ENCODE results near the gene PCLO.

The PCLO gene

DNA sequence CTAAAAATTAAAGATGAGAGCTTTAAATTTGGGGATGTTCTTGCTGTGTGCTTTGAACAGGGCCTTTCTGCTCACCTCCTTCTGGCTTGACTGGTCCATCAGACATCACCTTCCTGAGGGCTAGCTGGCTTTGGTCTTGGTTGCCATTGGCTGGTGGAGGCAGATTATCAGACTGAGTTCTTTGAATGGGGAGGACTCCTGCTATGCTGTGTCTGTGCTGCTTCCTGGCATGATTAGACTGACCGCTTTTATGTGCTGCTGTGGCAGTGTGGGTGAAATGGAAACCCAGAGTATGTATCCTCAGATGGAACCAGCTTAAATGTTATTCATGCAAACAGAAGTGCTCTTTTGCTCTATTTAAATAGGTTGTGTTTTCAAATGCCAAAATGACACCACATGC, 341.6 kb downstream of the PCLO start:
- Mint-ChIP-seq H3K9me3 (ENCODE audit: low read depth) (no peaks in the 10 kb centered on the region), H3K4me3 (no peak overlapping the region), H3K36me3 (no peaks in the 10 kb centered on the region), H3K4me1 (ENCODE audit: low read depth) (no peaks in the 10 kb centered on the region), H3K27ac (no peak overlapping the region), H3K27me3 (no peaks in the 10 kb centered on the region)

DNA sequence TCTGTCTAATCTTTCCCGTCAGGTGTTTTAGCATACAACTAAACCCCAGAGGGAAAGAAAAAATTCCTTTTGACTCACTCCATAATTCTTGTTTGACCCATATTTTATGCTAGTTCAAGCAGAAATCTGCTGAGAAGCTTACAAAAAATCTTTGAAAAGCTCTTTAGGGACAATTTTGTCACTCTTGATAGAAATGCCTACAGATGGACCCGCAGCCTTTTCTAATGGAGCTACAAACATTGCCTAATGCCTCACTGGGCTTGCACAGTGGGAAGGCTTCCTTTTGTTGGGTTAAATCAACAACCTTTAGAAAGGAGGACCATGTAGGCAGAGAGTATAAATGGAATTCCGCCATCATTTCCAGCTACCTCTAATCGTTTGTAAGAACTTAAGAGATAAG, 344.5 kb downstream of the PCLO start:
- Mint-ChIP-seq H3K4me3 (no peak overlapping the region), H3K27me3 (no peaks in the 10 kb centered on the region), H3K4me1 (ENCODE audit: low read depth) (no peaks in the 10 kb centered on the region), H3K9me3 (ENCODE audit: low read depth) (no peaks in the 10 kb centered on the region), H3K36me3 (no peaks in the 10 kb centered on the region), H3K27ac (no peak overlapping the region)

DNA sequence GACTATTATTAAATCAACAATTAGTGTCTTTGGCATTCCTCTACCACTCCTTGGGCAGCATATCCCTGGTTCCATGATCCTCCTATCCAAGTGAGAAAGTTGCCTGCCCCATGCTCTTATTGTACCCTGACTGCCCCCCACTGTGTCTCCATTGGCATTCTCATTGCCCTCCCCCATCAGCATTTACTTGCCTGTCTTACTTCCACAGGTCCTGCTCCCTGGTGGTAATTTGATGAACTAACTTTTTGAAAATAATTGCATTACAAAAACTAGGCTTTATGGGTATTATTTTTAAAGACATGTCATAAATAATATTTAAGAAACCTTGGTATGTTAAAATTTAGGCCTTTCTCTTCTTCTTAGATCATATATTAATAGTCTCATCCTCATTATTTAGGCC, 346.4 kb downstream of the PCLO start:
- no peak overlapping the region for H3K27ac Mint-ChIP-seq
- H3K36me3 Mint-ChIP-seq = no peaks in the 10 kb centered on the region
- H3K4me3 Mint-ChIP-seq = no peak overlapping the region

DNA sequence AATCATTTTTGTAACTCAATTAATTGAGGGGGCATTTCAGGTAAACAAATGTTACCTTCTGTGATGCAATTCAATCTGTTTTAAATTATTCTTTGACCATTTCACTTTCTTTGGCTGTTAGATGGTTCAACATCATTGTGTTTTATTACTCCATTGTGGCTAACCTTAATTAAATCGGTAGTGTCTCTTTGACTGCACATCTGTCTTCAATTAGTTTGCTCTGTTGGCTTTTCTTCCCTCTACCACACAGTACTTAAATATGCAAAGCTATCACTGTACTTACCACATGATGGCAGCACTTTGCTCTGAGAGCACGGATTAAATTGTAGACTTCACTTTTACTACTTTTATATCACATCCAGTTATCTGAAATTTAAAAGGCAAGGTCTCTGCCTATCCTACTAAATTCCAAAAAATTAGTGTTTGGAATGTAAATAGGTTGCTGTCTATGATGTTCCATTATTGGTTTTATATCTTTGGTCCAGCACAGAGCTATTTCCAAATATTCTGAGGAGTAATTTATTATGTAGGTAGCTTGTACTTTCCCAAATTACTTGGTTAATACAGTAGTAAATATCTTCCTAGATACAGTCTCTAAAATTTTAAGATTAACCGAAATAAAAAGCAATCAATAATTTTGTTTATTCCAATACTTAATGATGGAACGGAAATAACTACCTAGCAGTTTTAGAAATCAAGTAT, 352.0 kb downstream of the PCLO start:
- Mint-ChIP-seq H3K27ac (no peak overlapping the region), H3K36me3 (no peaks in the 10 kb centered on the region), H3K9me3 (ENCODE audit: low read depth) (no peaks in the 10 kb centered on the region), H3K4me1 (ENCODE audit: low read depth) (no peaks in the 10 kb centered on the region), H3K27me3 (no peaks in the 10 kb centered on the region), H3K4me3 (no peak overlapping the region)

More for the DNA sequence above, 346.4 kb downstream of the PCLO start:
- H3K27me3 Mint-ChIP-seq = no peaks in the 10 kb centered on the region
- no peaks in the 10 kb centered on the region for H3K4me1 Mint-ChIP-seq (ENCODE audit: low read depth)
- no peaks in the 10 kb centered on the region for H3K9me3 Mint-ChIP-seq (ENCODE audit: low read depth)

DNA sequence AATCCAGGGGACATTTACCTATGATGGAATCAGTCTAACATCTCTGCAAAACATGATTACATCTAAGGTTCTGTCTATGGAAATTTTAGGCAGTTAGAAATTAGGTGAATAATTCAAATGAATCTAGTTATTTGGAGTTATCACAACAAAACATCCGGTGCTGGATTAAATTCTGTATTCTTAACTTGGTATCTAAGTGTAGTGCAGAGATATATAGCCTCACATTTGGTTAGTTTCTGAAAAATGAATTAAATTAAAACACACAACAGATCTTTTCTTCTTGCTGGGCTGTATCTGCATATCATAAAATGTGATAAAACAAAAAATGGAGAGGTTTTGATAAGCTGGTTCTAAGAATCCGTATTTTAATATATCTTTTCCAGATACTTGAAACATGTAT, 354.1 kb downstream of the PCLO start:
- no peaks in the 10 kb centered on the region for H3K4me1 Mint-ChIP-seq (ENCODE audit: low read depth)
- H3K9me3 Mint-ChIP-seq (ENCODE audit: low read depth) = no peaks in the 10 kb centered on the region
- no peak overlapping the region for H3K27ac Mint-ChIP-seq
- H3K4me3 Mint-ChIP-seq = no peak overlapping the region
- H3K36me3 Mint-ChIP-seq = no peaks in the 10 kb centered on the region
- no peaks in the 10 kb centered on the region for H3K27me3 Mint-ChIP-seq

DNA sequence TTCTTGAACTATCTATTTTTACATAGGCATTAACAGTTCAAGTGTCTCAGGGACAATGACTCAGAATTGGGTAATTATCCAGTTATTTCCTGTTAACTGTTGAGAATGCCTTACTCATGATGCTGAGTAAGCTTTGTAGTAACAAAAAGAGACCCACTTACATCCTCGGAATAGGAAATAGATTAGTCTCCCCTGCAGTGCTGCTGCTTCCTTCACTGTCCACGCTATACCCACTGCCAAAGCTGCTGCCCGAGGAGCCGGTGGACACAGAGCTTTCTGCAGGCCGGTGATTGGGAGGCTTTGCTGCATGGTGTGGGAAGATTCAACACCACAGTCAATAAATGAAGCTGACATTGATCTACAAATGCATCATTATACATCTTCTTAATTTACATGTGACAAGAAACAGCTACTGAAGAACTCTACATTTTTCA, 357.1 kb downstream of the PCLO start:
- no peaks in the 10 kb centered on the region for H3K9me3 Mint-ChIP-seq (ENCODE audit: low read depth)
- H3K36me3 Mint-ChIP-seq = no peaks in the 10 kb centered on the region
- no peaks in the 10 kb centered on the region for H3K27me3 Mint-ChIP-seq
- H3K4me3 Mint-ChIP-seq = no peak overlapping the region
- no peaks in the 10 kb centered on the region for H3K4me1 Mint-ChIP-seq (ENCODE audit: low read depth)
- H3K27ac Mint-ChIP-seq = no peak overlapping the region

DNA sequence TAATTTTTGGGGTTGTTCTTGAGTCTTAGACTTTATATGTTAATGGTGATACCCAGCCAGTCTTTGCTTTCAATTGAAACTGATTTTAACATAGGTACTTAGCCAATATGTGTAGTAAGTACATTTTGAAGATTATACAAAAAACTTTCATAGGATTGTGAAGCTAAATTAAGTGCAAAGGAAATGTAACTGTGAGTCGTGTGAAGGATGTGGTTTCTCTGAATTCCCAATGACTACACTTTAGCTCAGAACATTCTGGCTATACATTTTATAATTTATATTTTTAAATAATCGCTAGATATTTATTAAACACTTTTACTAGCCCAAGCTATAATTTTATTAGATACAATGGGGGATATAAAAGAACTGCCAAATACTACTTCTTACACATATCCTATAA, 359.3 kb downstream of the PCLO start:
- no peaks in the 10 kb centered on the region for H3K36me3 Mint-ChIP-seq

DNA sequence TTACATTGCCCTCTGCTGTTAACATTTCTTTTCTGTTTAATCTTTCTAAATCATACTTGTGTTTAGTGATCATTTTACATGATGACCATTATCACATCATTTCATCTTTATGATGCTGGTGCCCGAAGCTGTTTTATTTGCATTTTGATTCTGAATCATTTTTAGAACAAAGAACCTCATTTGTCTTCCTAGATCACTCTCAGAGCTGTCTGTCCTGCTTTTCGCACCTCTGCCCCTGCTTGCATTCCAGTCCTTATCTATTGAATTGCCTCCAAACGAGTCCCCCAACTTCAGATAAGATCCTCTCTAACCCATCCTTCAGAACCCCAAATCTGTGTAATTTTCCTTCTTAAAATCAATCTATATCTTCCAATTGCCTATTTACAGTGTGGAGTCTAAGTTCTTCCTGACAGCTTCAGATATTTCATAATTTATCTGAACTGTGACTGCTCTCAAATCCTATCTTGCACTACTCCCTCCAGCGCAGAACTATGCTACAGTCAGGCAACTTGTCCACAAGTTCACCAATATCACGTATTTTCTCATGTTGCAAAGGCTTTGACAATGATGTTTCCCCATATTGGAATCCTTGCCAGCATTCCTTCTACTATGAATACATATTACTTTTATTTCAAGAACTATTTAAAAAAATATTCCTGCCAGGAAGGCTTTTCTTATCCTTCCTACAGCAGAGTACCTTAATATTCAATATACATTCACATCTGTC, 372.6 kb downstream of the PCLO start:
- no peak overlapping the region for H3K4me3 Mint-ChIP-seq
- no peak overlapping the region for H3K27ac Mint-ChIP-seq
- no peaks in the 10 kb centered on the region for H3K36me3 Mint-ChIP-seq
- H3K4me1 Mint-ChIP-seq (ENCODE audit: low read depth) = no peaks in the 10 kb centered on the region
- H3K9me3 Mint-ChIP-seq (ENCODE audit: low read depth) = no peaks in the 10 kb centered on the region
- H3K27me3 Mint-ChIP-seq = no peaks in the 10 kb centered on the region

More for the DNA sequence above, 359.3 kb downstream of the PCLO start:
- Mint-ChIP-seq H3K27ac (no peak overlapping the region), H3K9me3 (ENCODE audit: low read depth) (no peaks in the 10 kb centered on the region), H3K4me3 (no peak overlapping the region), H3K4me1 (ENCODE audit: low read depth) (no peaks in the 10 kb centered on the region), H3K27me3 (no peaks in the 10 kb centered on the region)

DNA sequence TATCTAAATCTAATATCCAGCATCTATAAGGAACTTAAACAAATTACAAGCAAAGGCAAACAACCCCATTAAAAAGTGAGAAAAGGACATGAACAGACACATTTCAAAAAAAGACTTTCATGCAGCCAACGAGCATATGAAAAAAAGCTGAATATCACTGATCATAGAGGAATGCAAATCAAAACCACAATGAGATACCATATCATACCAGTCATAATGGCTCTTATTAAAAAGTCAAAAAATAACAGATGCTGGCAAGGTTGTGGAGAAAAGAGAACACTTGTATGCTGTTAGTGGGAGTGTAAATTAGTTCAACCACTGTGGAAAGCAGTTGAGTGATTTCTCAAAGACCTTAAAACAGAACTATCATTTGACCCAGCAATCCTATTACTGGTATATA, 384.7 kb downstream of the PCLO start:
- Mint-ChIP-seq H3K27ac (no peak overlapping the region), H3K36me3 (no peaks in the 10 kb centered on the region), H3K27me3 (no peaks in the 10 kb centered on the region), H3K9me3 (ENCODE audit: low read depth) (peaks cover 3% of the 10 kb centered on the region), H3K4me1 (ENCODE audit: low read depth) (no peaks in the 10 kb centered on the region), H3K4me3 (no peak overlapping the region)

DNA sequence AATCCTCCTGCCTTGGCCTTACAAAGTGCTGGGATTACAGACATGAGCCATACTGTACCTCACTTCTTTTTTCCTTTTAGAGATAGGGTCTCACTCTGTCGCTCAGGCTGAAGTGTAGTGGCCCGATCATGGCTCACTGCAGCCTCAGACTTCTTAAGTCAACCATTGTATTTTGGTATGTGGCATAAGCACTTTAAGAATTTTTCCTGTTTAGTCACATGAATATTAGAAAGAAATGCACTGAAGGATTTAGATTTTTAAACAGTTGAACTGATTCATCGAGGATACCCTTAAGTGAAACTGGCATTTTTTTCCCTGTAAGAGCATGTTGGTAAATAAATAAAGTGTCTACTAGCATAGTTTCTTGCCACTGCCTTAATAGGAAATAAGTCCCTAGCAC, 399.8 kb downstream of the PCLO start:
- H3K4me1 Mint-ChIP-seq (ENCODE audit: low read depth) = no peaks in the 10 kb centered on the region
- no peak overlapping the region for H3K27ac Mint-ChIP-seq
- no peaks in the 10 kb centered on the region for H3K36me3 Mint-ChIP-seq
- H3K27me3 Mint-ChIP-seq = peaks cover 1% of the 10 kb centered on the region
- no peaks in the 10 kb centered on the region for H3K9me3 Mint-ChIP-seq (ENCODE audit: low read depth)
- no peak overlapping the region for H3K4me3 Mint-ChIP-seq

DNA sequence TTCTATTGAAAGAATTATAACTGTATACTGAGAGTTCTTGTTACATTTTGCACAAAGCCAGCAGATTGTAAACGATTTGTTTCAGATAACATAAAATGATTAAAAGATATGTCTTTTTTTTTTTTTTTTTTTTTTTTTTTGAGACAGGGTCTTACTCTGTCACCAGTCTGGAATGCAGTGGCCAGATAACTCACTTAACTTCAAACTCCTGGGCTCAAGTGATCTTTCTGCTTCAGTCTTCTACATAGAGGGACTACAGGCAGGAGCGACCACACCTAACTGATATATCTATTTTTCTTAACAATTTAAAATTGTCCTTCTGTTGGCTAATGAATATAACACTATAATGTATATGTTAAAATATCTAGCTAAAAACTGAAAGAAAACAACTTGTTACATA, 401.9 kb downstream of the PCLO start:
- Mint-ChIP-seq H3K27ac (no peak overlapping the region), H3K4me1 (ENCODE audit: low read depth) (no peaks in the 10 kb centered on the region), H3K9me3 (ENCODE audit: low read depth) (no peaks in the 10 kb centered on the region), H3K4me3 (no peak overlapping the region), H3K36me3 (no peaks in the 10 kb centered on the region), H3K27me3 (peaks cover 1% of the 10 kb centered on the region)

DNA sequence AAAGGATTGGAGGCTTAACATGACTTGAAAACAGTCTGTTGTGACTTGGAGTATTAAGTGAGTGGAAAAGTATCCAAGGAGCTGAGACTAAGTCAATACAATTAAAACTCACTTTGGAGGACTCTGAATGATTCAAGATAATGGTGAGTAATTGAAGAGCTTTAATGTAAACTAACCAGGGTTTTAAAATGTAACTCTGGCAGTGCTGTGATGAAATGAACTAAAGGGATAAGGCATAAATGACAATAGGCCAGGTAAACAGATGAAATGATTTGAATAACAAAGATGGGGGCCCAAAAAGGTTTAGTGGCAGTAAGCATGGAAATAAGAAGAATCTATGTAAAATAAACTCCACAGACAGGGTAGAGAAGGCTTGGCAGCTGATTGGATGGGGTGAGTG, 402.6 kb downstream of the PCLO start:
- H3K4me1 Mint-ChIP-seq (ENCODE audit: low read depth) = no peaks in the 10 kb centered on the region
- no peak overlapping the region for H3K27ac Mint-ChIP-seq
- H3K4me3 Mint-ChIP-seq = no peak overlapping the region
- peaks cover 1% of the 10 kb centered on the region for H3K27me3 Mint-ChIP-seq
- no peaks in the 10 kb centered on the region for H3K9me3 Mint-ChIP-seq (ENCODE audit: low read depth)
- no peaks in the 10 kb centered on the region for H3K36me3 Mint-ChIP-seq

DNA sequence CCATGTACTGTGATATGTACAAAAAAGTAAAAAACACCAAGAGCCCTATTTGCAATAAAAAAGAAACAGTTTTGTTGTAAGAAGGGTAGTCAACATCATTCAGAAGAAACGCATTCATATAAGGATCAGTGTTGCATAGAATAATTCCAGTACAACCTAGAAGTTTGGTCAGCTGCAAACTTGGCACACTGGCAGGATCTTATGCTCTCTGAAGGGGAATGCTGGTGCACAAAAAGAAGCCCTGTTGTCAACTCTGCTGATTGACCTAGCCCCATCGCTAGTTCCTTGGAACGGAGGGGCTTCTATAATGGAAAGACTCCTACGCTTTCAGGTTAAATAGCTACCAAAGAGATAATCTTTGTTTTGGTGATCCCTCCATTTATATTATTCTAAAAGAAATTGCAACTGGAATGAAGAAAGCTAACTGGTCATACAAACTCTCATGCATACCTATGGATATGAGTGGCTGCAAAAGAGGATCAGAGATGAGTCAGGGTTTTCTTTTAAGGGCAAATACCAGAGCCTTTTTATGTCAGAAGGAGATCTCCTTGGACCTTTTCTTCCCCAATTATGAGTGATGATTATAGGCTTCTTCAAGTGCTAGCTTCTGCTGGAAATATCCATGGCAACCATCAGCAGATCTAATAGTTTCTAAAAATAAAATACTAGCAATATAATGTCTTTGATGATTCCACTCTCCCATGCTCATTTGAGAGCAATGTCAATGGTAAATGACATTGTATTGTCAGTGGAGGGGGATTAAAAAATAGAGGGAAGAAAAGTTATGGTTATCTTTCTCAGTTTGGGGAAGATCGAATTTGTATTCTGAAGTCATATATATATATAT, 406.8 kb downstream of the PCLO start:
- Mint-ChIP-seq H3K36me3 (no peaks in the 10 kb centered on the region), H3K4me3 (no peak overlapping the region), H3K9me3 (ENCODE audit: low read depth) (no peaks in the 10 kb centered on the region), H3K4me1 (ENCODE audit: low read depth) (no peaks in the 10 kb centered on the region), H3K27me3 (no peaks in the 10 kb centered on the region), H3K27ac (no peak overlapping the region)

DNA sequence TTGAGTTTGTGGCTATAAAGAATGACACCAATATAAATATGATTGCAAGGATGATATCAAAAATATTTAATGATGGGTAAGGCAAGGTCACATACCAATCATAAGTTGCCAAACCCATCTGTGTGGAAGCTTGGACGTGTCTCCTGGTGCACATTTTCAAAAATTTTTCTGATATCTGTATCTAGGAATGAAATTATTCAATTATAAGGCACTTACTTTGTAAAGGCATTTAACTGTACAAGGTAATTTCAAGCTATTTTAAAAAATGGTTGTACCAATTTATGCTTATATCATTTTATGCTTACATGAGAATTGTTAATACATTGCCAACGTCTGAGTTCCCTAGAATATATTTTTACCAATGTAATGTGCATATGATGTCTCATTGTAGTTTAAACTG, 412.7 kb downstream of the PCLO start:
- no peaks in the 10 kb centered on the region for H3K9me3 Mint-ChIP-seq (ENCODE audit: low read depth)
- H3K36me3 Mint-ChIP-seq = no peaks in the 10 kb centered on the region
- H3K4me1 Mint-ChIP-seq (ENCODE audit: low read depth) = no peaks in the 10 kb centered on the region
- no peak overlapping the region for H3K4me3 Mint-ChIP-seq
- no peaks in the 10 kb centered on the region for H3K27me3 Mint-ChIP-seq
- no peak overlapping the region for H3K27ac Mint-ChIP-seq

DNA sequence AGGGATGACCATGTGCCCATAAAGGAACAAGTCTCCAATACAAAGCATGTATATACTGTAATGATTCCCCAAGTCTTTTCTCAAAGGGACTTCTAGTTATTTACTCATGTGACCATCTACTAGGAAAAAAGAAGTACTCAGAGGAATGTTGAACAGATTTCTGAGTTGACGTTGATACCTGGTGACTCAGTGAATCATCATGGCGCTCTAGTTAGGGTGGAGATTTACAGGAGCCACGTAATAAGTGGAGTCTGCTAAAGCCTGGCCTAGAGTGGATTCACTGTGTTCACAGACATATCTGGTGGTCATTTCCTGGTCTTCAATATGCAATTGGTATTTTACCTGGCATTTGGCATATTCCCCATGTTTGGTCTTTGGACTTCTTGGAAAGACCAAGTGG, 416.9 kb downstream of the PCLO start:
- Mint-ChIP-seq H3K36me3 (no peaks in the 10 kb centered on the region), H3K27ac (no peak overlapping the region), H3K4me1 (ENCODE audit: low read depth) (no peaks in the 10 kb centered on the region), H3K27me3 (no peaks in the 10 kb centered on the region), H3K9me3 (ENCODE audit: low read depth) (no peaks in the 10 kb centered on the region), H3K4me3 (no peak overlapping the region)

Data from activated naive CD8-positive, alpha-beta T cell (primary cell).